ENCODE measurements around the gene NCOR1.
A peak's percentile ranks its signal among the peaks of the same experiment; 100 is the strongest.

The NCOR1 gene

DNA sequence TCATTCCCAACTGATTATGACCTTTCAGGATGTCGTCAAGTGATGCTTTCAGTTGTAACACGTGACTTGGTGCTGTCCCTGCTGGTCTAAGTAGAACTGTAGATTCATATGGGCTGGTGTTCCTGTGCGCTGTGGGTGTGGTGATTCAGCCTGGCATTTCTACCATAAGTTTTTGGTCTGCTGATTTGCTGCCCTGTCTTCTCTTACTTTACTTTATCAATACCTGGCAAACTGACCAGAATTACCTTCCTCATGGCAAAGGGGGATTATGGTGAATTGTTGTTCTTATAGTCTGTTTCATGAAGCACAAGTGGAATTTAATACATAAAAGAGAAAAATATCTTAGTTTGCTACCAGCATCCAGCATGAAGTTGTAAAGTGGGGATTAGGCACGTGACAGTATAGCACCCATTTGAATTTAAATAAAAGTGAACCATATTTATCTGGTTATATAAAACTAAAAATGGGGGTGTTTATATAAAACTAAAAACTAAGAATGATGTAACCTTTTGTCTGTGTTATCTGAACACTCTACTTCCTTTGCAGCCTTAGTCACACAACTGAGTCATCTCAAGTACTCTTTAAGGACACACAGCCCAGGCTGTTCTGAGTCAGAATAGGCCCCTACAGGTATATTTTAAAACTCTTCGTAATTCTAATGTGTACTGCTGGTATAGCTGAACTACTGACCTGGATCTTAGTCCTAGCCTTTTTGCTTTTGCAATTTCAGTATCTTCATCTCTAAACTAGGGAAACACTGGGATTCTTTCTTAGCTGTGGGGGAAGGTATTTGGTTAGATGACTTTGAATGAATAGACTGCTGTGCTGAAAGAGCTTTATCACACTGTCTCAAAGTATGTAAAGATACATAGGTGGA, 187.4 kb downstream of the NCOR1 start:
- DNase-seq (ENCODE audit: low read depth), result no peak

DNA sequence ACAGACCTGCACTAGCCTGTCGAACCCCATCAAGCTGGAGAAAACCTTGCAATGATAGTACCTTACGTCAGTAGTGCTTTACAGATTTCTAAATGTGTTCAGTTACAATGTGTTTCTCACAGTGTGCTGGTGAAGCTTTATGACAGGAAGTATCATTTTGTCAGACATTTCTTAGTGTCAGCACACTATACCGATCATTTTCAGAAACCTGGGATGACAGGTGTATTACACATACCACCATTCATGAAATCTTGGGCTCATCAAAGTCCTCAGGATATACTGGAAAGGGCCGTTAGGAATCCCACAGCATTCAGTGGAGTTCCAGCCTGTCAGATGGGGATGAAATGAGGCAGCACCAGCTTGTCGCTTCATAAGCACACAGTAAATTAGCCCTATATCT, 188.4 kb downstream of the NCOR1 start:
- no peak for DNase-seq (ENCODE audit: low read depth)

DNA sequence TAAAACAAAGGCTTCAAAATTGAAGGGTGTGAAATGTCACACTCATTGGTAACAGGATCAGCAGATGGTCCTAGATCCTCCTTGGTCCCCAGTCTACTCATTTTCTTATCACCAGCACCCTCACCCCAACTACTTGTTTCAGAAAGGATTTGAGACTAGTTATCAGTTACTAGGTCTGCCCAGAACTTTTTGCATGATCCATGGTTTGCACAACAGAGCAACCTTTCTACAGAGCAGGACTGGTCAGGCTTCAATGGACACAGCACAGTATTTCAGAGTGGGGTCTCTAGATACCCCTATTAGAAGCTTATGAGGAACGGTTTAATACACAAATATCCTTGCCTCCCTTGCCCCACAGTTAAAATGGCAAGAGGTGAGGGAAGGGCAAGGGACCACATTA, 190.1 kb downstream of the NCOR1 start:
- DNase-seq (ENCODE audit: low read depth), result no peak

DNA sequence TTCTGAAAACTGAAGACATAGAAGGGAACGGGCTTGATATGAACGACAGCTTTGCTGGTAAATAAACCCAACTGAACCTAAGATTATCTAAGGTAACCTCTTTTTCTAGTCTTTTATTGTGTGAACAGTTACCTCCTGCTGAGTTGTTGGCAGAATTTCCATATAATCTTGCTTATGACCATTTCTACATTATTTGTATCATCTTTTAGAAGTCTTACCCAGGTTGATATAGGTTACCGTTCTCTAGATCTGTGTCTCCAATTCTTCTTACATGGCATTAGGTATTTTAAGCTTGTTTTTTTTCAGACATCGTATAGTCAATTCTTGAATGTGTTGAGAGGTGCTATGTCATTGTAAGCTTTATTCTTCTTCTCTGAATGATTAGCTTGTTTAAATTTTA, 191.5 kb downstream of the NCOR1 start:
- no peak for DNase-seq (ENCODE audit: low read depth)

DNA sequence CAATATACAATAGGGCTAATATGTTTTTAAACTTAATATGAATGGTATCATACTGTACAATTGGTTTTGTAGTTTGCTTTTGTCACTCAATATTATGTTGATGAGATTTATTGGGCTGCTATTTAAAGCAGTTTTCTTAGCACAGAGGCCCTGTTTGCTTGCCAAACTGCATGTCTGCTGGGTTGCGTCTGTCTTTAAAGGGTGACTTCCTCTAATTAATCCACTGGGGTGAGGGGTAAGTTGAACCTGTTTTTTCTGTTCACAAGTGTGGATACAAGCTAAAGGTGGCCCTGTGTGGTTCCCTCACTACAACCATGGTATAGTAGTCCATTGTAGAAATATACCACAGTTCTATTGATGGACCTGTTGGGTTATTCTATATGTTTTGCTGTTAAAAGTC, 196.0 kb downstream of the NCOR1 start:
- DNase-seq (ENCODE audit: low read depth), result no peak

DNA sequence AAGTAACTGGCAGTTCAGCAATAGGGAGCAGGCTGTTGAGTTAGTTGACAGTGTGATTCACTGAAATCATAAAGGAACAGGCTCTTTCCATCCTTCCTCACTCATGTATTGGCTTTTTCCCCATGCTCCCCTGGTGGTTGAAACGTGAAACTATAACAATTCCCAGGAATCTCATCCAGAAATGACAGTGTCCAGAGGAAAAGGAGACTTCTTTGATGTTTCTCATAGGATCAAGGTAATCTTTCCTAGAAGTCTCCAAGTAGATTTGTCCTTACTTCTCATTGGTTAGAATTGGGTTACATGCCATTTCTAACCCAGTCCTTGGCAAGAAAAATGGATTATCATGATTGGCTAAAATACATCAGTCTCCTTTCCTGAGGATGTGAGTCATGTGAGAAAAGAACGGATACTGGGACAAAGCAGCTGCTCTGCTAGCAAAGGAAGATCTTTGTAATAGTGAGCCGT, 201.4 kb downstream of the NCOR1 start:
- DNase-seq (ENCODE audit: low read depth), result no peak

DNA sequence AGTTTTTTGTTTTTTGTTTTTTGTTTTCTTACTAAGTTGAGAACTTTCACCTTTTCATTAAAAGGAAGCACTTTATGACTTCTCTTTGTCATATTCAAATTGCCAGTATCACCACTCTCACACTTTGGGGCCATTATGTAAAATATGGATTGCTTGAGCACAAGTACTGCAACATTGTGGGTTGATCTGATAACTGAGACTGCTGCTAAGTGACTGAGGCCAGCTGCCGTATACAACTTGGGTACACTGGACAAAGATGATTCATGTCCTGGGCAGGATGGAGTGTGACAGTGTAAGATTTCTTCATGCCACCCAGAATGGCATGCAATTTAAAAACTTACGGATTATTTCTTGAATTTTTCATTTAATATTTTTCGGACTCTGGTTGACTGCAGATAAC, 207.9 kb downstream of the NCOR1 start:
- DNase-seq (ENCODE audit: low read depth), result no peak

DNA sequence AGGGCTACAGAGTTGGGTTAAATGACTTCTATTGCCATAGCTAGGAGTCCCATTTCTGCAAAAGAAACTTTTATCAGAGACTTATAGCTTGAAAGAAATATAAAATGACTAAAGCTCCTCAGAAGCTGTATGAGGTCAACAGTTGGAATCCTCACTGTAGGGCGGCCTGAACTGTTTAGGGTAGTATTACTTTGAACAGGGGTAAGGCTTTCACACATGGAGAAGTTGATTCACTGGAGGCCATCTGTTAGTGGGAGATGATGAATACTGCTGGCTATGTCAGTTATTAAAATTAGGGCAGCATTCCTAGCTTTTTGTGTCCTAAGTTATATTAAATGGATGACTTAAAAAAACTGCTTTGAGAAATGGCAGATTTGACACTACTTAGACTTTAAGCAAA, 209.7 kb downstream of the NCOR1 start:
- no peak for DNase-seq (ENCODE audit: low read depth)

DNA sequence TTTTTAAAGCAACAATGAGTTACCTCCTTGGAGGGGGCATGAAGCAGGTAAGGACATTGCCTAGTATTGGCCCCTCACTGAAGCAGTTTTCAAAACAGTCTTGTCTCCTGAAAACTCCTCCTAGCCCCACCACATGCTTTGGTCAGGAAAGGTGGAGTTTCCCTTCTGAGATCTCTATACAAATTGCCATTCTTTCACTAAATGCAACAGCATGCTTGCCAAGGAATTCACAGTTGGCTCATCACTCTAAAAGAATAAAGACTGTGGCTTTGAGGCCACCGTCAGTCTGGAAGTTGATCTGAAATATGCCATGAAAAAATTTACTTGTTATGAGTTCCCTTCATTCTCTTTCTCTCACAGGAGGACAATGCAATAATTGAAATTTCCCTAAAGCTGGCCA, 211.5 kb downstream of the NCOR1 start:
- no peak for DNase-seq (ENCODE audit: low read depth)

DNA sequence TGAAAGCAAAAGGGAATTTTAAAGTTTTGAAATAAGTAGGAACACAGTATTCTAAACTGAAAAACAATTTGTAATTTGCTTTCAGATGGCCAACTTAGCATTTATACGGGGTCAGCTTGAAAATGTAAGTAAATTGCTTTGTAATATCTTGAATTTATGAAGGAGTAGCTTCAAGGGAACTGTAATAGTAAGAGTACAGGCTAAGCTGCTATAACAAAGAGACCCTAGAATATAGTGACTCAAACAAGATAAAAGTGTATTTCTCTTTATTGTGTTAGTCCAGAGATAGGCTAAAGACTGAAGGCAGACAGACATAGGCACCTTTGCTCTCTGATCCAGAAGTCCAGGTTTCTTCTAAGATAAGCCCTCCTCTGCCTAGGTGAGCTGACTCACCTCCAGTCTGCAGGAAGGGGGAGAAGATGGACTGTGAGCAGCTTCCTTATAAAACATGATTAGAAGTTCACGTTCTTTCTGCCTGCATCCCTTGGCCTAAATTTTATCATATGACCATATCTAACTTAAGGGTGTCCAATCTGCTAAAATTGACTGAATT, 212.6 kb downstream of the NCOR1 start:
- DNase-seq (ENCODE audit: low read depth), result no peak

DNA sequence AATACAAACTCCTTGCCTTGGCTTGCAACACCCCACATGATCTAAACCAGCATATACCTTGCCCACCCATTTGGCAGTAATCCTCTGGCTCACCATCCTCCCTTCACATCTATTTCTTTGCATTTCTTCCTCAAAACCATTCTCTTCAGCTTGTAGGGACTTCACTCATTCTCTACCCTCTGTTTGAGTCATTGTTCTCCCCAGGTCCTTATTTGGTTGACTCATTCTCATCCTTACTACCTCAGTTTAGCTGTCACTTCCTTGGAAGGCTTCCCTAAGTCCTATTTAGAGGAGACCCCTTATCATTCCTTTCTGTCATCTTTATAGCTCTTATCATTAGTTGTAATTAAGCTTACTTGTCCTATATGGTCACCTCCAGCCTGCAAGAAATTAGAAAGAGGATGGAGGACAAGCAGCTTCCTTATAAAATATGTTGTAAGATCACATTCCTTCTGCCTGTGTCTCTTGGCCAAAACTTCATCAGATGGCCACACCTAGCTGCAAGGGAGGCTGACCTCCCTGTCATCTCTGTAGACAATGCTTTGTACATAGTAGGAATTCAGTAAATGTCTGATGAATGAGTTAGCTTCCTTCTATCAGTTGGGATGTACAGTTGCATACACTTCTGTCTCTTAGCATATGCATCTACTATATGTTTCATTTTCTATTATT, 214.0 kb downstream of the NCOR1 start:
- DNase-seq (ENCODE audit: low read depth), result no peak

DNA sequence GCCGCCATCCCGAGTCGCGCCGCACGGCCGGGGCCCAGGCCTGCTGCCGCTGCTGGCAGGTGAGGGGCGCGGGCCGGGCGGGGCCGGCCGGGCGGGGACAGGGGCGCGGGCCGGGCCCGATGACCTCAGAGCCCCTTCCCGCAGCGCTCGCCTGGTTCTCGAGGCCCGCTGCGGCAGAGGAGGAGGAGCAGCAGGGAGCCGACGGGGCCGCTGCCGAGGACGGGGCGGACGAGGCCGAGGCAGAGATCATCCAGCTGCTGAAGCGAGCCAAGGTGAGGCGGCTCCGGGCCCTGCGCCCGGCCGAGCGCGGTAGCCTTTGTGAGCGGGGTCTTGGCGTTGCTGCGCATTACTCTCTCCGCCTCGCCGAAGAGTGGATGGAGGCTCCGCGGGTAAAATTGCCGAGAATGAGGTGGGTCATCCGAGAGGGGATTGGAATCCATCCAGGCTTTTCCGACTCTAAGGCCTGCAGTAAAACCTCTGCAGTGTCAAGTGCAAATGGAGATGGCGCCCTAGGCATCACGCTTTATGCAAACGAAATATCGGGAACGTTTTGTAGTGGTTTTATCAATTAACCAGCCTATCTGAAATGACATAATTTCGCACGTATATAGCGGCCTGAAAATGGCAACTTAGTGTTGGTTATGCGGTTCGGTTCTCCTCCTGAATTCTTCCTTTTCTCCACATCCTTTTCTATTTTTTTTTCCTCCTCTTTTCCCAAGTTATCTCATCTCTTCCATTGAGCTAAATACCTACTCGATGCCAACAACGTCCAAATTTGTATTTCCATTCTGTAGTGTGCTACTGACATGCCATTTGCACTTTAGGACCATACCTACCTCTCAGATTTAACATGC, 215.1 kb downstream of the NCOR1 start:
- DNase-seq (ENCODE audit: low read depth), result no peak

DNA sequence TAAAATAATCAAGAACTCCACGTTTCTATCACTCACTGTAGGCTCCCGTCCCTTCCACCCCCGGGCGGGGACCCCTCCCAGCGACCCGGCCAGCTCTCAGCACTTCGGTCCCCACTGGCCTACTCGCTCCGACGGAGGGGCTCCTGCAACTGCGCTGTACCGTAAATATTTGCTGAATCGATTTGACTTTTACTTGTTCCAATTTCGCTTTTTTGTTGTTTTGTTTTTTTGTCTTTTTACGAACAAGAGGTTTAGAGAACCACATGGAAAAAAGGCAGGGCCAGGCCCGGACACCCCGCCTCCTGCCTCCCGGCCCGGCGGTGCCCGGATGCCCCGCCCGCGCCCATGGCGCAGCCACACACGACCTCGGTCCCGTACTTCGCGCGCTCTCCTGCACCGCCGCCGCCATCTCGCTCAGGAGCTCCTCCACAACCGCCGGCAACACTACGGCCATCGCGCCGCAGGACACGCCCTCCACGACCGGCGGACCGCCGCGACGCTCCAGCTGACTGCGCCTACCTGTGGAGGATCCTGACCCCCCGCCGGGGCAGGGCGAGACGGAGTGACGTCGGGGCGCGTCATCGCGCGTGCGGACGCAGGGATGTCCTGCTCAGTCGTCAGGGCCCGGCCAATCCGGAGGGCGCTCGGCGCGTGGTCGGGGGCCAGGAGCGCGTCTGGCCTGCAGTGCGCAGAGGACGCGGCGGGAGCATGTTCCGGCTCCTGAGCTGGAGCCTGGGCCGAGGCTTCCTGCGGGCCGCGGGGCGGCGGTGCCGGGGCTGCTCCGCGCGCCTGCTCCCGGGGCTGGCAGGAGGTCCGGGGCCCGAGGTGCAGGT, 216.0 kb downstream of the NCOR1 start, which contains the start of the genes TTC19 and ZSWIM7:
TSS of gene TTC19 (plus strand) at position 684 of the 833 bp plus-strand sequence. CDS start at position 709, 25 bp downstream.
TSS of gene ZSWIM7 (minus strand) at position 564 of the 833 bp plus-strand sequence. CDS start at position 454, 110 bp downstream.
- DNase-seq (ENCODE audit: low read depth), result peak; percentile 79

DNA sequence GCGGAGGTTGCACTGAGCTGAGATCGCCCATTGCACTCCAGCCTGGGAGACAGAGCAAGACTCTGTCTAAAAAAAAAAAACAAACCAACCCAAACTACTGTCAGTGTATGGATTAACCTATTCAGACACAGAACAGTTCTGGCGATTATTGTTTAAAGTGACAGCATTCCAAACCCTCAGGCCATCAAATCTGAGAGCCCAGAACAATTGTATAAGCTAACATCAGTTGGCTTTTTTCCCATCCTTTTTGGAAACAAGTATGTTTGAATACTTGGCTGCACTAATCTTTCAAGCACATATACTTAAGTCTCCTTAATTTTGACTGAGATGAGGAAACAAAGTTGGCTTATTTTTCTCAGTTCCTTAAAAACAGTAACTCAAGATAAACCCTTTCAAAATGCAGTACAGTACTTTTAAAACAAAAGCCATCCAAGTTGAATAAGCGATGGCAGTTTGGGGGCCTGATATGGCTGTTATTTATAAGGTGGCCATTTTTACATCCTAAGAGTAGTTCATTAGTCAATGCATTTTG, 217.2 kb downstream of the NCOR1 start:
- no peak for DNase-seq (ENCODE audit: low read depth)

DNA sequence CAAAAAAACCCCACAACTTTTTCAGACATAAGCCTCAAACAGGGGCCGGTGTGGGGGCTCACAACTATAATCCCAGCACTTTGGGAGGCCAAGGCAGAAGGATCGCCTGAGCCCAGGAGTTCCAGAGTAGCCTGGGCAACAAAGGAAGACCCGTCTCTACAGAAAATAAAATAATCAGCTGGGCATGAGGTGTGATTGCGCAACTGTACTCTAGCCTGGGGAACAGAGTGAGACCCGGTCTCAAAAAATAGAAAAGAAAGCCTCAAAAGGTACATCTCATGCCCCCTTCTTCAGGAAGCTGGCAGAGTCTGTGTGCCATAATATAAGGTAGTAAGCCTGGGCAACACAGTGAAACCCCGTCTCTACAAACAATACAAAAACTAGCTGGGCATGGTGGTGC, 219.0 kb downstream of the NCOR1 start:
- no peak for DNase-seq (ENCODE audit: low read depth)

DNA sequence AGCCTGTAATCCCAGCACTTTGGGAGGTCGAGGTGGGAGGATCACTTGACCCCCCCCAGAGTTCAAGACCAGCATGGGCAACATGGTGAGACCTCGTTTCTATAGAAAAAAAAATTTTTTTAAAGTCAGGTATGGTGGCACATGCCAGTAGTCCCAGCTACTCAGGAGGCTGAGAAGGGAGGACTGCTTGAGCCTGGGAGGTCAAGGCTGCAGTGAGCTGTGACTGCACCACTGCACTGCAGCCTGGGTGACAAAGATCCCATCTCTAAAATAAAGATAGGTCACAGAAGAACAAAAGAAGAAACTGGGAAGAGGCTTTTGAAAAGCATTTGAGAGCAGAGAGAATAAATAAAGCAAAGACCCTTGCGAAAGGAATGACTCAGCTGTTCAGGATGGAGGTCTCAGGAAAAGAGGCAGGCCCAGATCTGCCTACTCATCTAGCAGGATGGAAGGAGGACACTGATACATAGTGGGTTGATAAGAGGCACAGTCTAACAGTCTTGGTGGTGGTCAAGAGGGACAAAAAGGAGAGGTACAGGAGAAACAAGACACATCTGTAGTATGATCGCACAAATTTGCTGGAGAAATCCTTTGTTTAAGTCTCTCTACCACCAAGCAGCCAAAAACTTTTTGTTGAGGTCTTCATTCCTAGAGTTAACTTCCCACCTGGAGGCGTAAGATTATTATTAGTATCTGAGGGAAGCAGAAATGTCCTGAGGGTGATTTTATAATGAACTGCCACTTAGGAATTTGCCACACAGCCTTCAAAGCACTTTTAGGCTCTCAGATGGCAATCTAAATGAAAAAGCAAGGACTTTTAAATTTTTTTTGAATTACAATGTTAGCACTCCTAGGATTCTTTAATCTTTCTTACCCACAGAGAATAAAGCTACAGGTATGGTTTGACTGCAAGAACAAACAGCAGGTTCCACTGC, 233.4 kb downstream of the NCOR1 start:
- DNase-seq (ENCODE audit: low read depth), result no peak

DNA sequence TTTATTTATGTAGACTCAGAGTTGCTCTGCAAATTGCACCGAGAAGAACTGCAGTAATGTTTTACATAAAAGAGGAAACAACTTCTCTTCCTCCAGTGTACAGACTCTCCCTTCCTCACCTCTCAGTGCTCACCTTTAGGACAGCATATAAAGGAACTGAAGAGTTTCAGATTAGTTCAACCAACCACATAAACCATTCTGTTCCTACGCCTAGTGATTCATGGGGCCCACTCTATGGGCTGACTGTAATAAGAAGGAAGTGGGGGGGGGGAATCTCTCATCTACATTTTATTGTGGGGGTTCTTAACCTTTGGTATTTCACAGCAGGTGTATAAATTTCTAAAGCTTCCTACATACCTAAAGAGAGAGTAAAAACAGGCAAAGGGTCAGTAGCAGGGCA, 234.1 kb downstream of the NCOR1 start:
- DNase-seq (ENCODE audit: low read depth), result no peak

Measured in T follicular helper cell (primary cell).